SK-N-SH (cell line): ENCODE measurements around the gene GLIS1. TPM values are rescaled to one million over a fixed set of nuclear protein-coding genes. Genes with fewer than 3 reads are reported as not detected.

Experiments used
- CTCF ChIA-PET: fragments of 300-600, 350-600 bp; formaldehyde crosslinking; extraction: SDS; loops from one replicate; lab custom pipeline; 2021; lab: Yijun Ruan, JAX
- POLR2A ChIA-PET: fragments of 350-600 bp; sonication (Branson Sonifier 250); formaldehyde crosslinking; extraction: SDS; loops from one replicate; lab custom pipeline; 2020; ENCODE audit warnings: antibody characterized with exemption, inconsistent platforms; lab: Yijun Ruan, JAX
- DNase-seq: peaks from one replicate; pipeline ENCODE4 v3.0.0; 2012
- H2AFZ ChIP-seq: fragments of 200-600 bp; sonication (generic); 2 replicates; pipeline ENCODE4 v1.8.1; 2016; ENCODE audit warnings: antibody characterized with exemption, mild to moderate bottlenecking, low read depth
- H3F3A ChIP-seq: fragments of 200-600 bp; sonication (generic); replicated peaks from 2 replicates; pipeline ENCODE3; 2016; ENCODE audit warnings: antibody characterized with exemption, mild to moderate bottlenecking; ENCODE audit not compliant: insufficient read depth
- H3K27ac ChIP-seq, 2 experiments: fragments of 200-500 bp in 1 of 2; fragments of 200-600 bp in 1 of 2; sonication (Bioruptor generic) in 1 of 2; sonication (generic), shearing (Covaris generic) in 1 of 2; 2 replicates each; pipeline versions ENCODE4 v1.5.1 to v1.6.1; 2014 to 2016; ENCODE audit warnings: low read depth in 2 of 2, inconsistent platforms in 1 of 2, low read length in 1 of 2, mild to moderate bottlenecking in 1 of 2, mixed read lengths in 1 of 2
- H3K27me3 ChIP-seq: fragments of 200-600 bp; sonication (generic), shearing (Covaris generic); 2 replicates; pipeline ENCODE4 v1.6.1; 2016; ENCODE audit warnings: mixed run types; ENCODE audit not compliant: insufficient read depth
- H3K36me3 ChIP-seq, 2 experiments: fragments of 200-500 bp in 1 of 2; fragments of 200-600 bp in 1 of 2; sonication (Bioruptor generic) in 1 of 2; sonication (generic) in 1 of 2; replicated peaks in 1 of 2; 2 replicates each; pipeline versions ENCODE3 to v1.5.1; 2014 to 2016; ENCODE audit warnings: low read length in 1 of 2, mild to moderate bottlenecking in 1 of 2; ENCODE audit not compliant: insufficient read depth in 2 of 2, control insufficient read depth in 1 of 2
- H3K4me1 ChIP-seq, 2 experiments: fragments of 200-500 bp in 1 of 2; fragments of 200-600 bp in 1 of 2; sonication (Bioruptor generic) in 1 of 2; sonication (generic), shearing (Covaris generic) in 1 of 2; 2 replicates each; pipeline versions ENCODE4 v1.5.1 to v1.6.1; 2014 to 2016; ENCODE audit warnings: low read depth in 1 of 2, low read length in 1 of 2, mixed run types in 1 of 2; ENCODE audit not compliant: insufficient read depth in 2 of 2, control insufficient read depth in 1 of 2
- H3K4me2 ChIP-seq: fragments of 200-600 bp; sonication (generic), shearing (Covaris generic); 2 replicates; pipeline ENCODE4 v1.6.1; 2017; ENCODE audit warnings: mixed run types
- H3K4me3 ChIP-seq, 2 experiments: fragments of 200-500 bp in 1 of 2; fragments of 200-600 bp in 1 of 2; sonication (Bioruptor generic) in 1 of 2; sonication (generic), shearing (Covaris generic) in 1 of 2; 2 replicates each; pipeline versions ENCODE4 v1.5.1 to v1.8.1; 2014 to 2016; ENCODE audit warnings: low read depth in 2 of 2, inconsistent platforms in 1 of 2, low read length in 1 of 2, mild to moderate bottlenecking in 1 of 2, mixed read lengths in 1 of 2, moderate library complexity in 1 of 2
- H3K79me2 ChIP-seq: fragments of 200-600 bp; sonication (generic); 2 replicates; pipeline ENCODE4 v1.8.1; 2017; ENCODE audit warnings: mild to moderate bottlenecking; ENCODE audit not compliant: insufficient read depth
- H3K9ac ChIP-seq: fragments of 200-600 bp; sonication (generic); 2 replicates; pipeline ENCODE4 v1.6.1; 2017; ENCODE audit warnings: mixed run types
- H3K9me2 ChIP-seq: fragments of 200-600 bp; sonication (generic); 2 replicates; pipeline ENCODE4 v1.6.1; 2017; ENCODE audit warnings: mixed run types
- H3K9me3 ChIP-seq: fragments of 200-600 bp; sonication (generic); 2 replicates; pipeline ENCODE4 v1.6.1; 2017; ENCODE audit warnings: mixed run types, mild to moderate bottlenecking, moderate library complexity
- H4K20me1 ChIP-seq: fragments of 200-600 bp; sonication (generic); 2 replicates; pipeline ENCODE4 v1.6.1; 2017; ENCODE audit warnings: mild to moderate bottlenecking, mixed run types; ENCODE audit not compliant: insufficient read depth
- EP300 ChIP-seq, 2 experiments: IDR thresholded peaks; 2 replicates each; pipeline versions ENCODE4 v1.4.0 to v1.6.1; 2012; ENCODE audit warnings: borderline replicate concordance in 1 of 2, low read depth in 1 of 2, low read length in 1 of 2
- EZH2phosphoT487 ChIP-seq: fragments of 200-600 bp; sonication (generic); IDR thresholded peaks from 2 replicates; pipeline ENCODE4 v1.6.1; 2017; ENCODE audit warnings: low read depth, mixed run types, mild to moderate bottlenecking, antibody characterized with exemption, moderate library complexity, borderline replicate concordance
- FOSL2 ChIP-seq: IDR thresholded peaks from 2 replicates; pipeline ENCODE4 v1.4.0; 2012; ENCODE audit warnings: low read depth, mild to moderate bottlenecking, moderate library complexity, borderline replicate concordance
- FOXJ3 ChIP-seq: sonication (generic); formaldehyde crosslinking; IDR thresholded peaks from 2 replicates; pipeline ENCODE4 v1.5.1; 2020; ENCODE audit warnings: mild to moderate bottlenecking, missing genetic modification reagents
- FOXM1 ChIP-seq: IDR thresholded peaks from 2 replicates; pipeline ENCODE4 v1.4.0; 2012; ENCODE audit warnings: low read depth, mild to moderate bottlenecking
- GABPA ChIP-seq: IDR thresholded peaks from 2 replicates; pipeline ENCODE4 v1.4.0; 2012; ENCODE audit warnings: low read depth, mild to moderate bottlenecking
- GATA2 ChIP-seq: sonication (generic); formaldehyde crosslinking; IDR thresholded peaks from 2 replicates; pipeline ENCODE4 v1.5.0; 2020; ENCODE audit warnings: mild to moderate bottlenecking, missing genetic modification reagents
- JUND ChIP-seq: IDR thresholded peaks from 2 replicates; pipeline ENCODE4 v1.4.0; 2012
- MAX ChIP-seq: IDR thresholded peaks from 2 replicates; pipeline ENCODE4 v1.4.0; 2012; ENCODE audit warnings: low read depth
- NFIC ChIP-seq: IDR thresholded peaks from 2 replicates; pipeline ENCODE4 v1.4.0; 2012; ENCODE audit warnings: borderline replicate concordance
- RCOR1 ChIP-seq: fragments of 150-350 bp; IDR thresholded peaks from 2 replicates; pipeline ENCODE4 v1.6.1; 2017; ENCODE audit warnings: antibody characterized with exemption, low read length
- REST ChIP-seq: IDR thresholded peaks from 2 replicates; pipeline ENCODE4 v1.6.1; 2012; ENCODE audit warnings: mild to moderate bottlenecking, low read depth, low read length, moderate library complexity
- RFX5 ChIP-seq: IDR thresholded peaks from 2 replicates; pipeline ENCODE4 v1.6.1; 2012; ENCODE audit warnings: mild to moderate bottlenecking, improper control_type of control experiment, low read length
- RXRA ChIP-seq: IDR thresholded peaks from 2 replicates; pipeline ENCODE4 v1.4.0; 2012; ENCODE audit warnings: low read depth, mild to moderate bottlenecking, borderline replicate concordance
- SIN3A ChIP-seq: IDR thresholded peaks from 2 replicates; pipeline ENCODE4 v1.6.1; 2012; ENCODE audit warnings: low read depth, mild to moderate bottlenecking, low read length, moderate library complexity, borderline replicate concordance
- TAF1 ChIP-seq: IDR thresholded peaks from 2 replicates; pipeline ENCODE4 v1.6.1; 2012; ENCODE audit warnings: low read depth, mild to moderate bottlenecking, low read length, moderate library complexity, borderline replicate concordance
- TCF12 ChIP-seq: IDR thresholded peaks from 2 replicates; pipeline ENCODE4 v1.4.0; 2012
- USF2 ChIP-seq: fragments of 150-350 bp; IDR thresholded peaks from 2 replicates; pipeline ENCODE4 v1.6.1; 2017; ENCODE audit warnings: antibody characterized with exemption, low read length, low read depth, borderline replicate concordance
- YY1 ChIP-seq: IDR thresholded peaks from 2 replicates; pipeline ENCODE4 v1.4.0; 2012; ENCODE audit warnings: low read depth, mild to moderate bottlenecking
- ZBTB33 ChIP-seq: IDR thresholded peaks from 2 replicates; pipeline ENCODE4 v1.4.0; 2012; ENCODE audit warnings: low read depth, borderline replicate concordance
- WGBS: methylation state at CpG from one replicate; pipeline ENCODE4 v1.1.6; 2017; ENCODE audit warnings: low lambda C conversion rate; 5-methylcytosine and 5-hydroxymethylcytosine counted together
- polyA plus RNA-seq, 3 experiments: library from polyadenylated mRNA; depleted of rRNA; stranded (reverse); fragments of >200 nt; gene quantifications; 2 replicates each; pipeline ENCODE4 v1.2.3, GENCODE V29; 2012

The GLIS1 gene
- polyA plus RNA-seq, 1 of the 3 experiments (the other 2 are of a cell fraction), result 0.13 TPM

- DNase-seq, result no peak
- no peaks in the 10 kb centered on the region for H3F3A ChIP-seq
- no peaks in the 10 kb centered on the region for H4K20me1 ChIP-seq
- H3K36me3 ChIP-seq, result no peaks in the 10 kb centered on the region
- H3K4me2 ChIP-seq, result no peak overlapping the region
- POLR2A ChIA-PET, result no interaction called here
- no peaks in the 10 kb centered on the region; the same call in 1 of the 2 replicates for H3K27me3 ChIP-seq
- H3K79me2 ChIP-seq, result no peaks in the 10 kb centered on the region
- H3K4me1 ChIP-seq, result peaks cover 0 to 18% of the 10 kb centered on the region in 2 experiments; a peak in 1 of 4 replicates
- no peak overlapping the region for H3K9ac ChIP-seq
- CTCF ChIA-PET, result interaction anchor here (0.6 to 1.4 kb wide), 4 partner anchors 10 to 294 kb away, joined by 3 to 5 read pairs (median 3); no protein-coding TSS in a partner anchor
- no peaks in the 10 kb centered on the region for H3K9me2 ChIP-seq
- no peak overlapping the region for H3K27ac ChIP-seq
- no peak for TF ChIP-seq FOXM1
- no peak for TF ChIP-seq RFX5
- TF ChIP-seq FOSL2, result no peak
- TF ChIP-seq RXRA, result no peak
- no peak for TF ChIP-seq MAX
- no peak for TF ChIP-seq GABPA
- TF ChIP-seq FOXJ3 (CRISPR knock-in tag), result no peak
- no peak for TF ChIP-seq SIN3A
- no peak for TF ChIP-seq RCOR1
- TF ChIP-seq TCF12, result no peak
- TF ChIP-seq YY1, result no peak
- no peak for TF ChIP-seq GATA2
- no peak for TF ChIP-seq EZH2phosphoT487
- no peaks in the 10 kb centered on the region for H3K9me3 ChIP-seq
- H3K4me3 ChIP-seq, result no peak overlapping the region
- 89% methylated on average over 25 of the region's 25 CpGs for WGBS
- H2AFZ ChIP-seq, result no peak overlapping the region
Observed at GRCh38 chr1:53460211-53460634, 278.7 kb downstream of the GLIS1 start.

- Histone ChIP-seq H3K4me2 (no peak within 1 kb of the TSS), H3K79me2 (no peaks in the 10 kb centered on the region), H3K36me3 (no peaks in the 10 kb centered on the region), H3K9me2 (no peaks in the 10 kb centered on the region), H3F3A (no peaks in the 10 kb centered on the region), H2AFZ (no peak within 1 kb of the TSS), H3K4me1 (peaks cover 0 to 15% of the 10 kb centered on the region in 2 experiments; a peak in 1 of 4 replicates), H3K4me3 (no peak within 1 kb of the TSS), H4K20me1 (no peaks in the 10 kb centered on the region), H3K9ac (no peak within 1 kb of the TSS), H3K9me3 (no peaks in the 10 kb centered on the region), H3K27ac (no peak within 1 kb of the TSS), H3K27me3 (no peaks in the 10 kb centered on the region; the same call in 1 of the 2 replicates)
- POLR2A ChIA-PET, result no interaction called here
- TF ChIP-seq NFIC (no peak), REST (no peak), TAF1 (no peak), GABPA (no peak), JUND (no peak), YY1 (no peak), EP300 (IDR thresholded peaks at IDR 0.05; ENCODE audit: borderline replicate concordance in 1 of 2, low read depth in 1 of 2, low read length in 1 of 2) (no peak), USF2 (no peak), SIN3A (no peak), ZBTB33 (no peak)
- no peak for DNase-seq
- CTCF ChIA-PET, result interaction anchor here (0.6 to 2.7 kb wide), 5 partner anchors 10 to 295 kb away, joined by 3 to 11 read pairs (median 3); no protein-coding TSS in a partner anchor
- WGBS, result 92% methylated on average over 63 of the region's 82 CpGs
Observed at GRCh38 chr1:53459321-53460175, 279.4 kb downstream of the GLIS1 start, which contains the start of gene DMRTB1. TSS of gene DMRTB1 (plus strand) at chr1:53459399. CDS start at chr1:53459454, 55 bp downstream.
